ENCODE results near the gene VTI1A.
"Not testable (repeated sequence)": the region's sequence is repeated elsewhere in the genome, so short reads cannot be mapped to it uniquely, and the experiment has no call there.

VTI1A gene

DNA sequence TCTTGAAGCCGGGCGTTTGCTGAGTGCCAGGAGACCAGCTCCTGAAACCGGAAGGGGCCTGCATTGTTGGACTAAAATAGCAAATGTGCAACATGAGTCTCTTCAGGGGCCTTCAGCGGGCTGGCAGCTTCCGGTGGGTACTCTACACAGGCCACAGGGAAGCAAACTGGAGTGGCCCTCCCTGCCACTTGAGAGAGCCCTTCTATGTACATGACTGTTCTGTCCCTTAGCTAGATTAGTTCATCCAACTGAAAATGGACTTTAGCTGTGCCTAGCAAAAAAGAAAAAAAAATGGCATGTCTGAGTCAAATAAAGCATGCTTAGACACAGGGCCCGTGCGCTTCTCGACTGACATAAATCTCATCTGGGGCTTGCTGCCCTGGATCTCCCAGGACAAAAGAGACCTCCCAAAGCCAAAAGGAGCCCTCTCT, 387.8 kb downstream of the VTI1A start:
- no peak for DNase-seq (ENCODE audit: low read depth in 2 of 2)

- no peak for DNase-seq (ENCODE audit: low read depth in 2 of 2)
These were observed 388.3 kb downstream of the VTI1A start for GRCh38 chr10:112835217-112835715.

DNA sequence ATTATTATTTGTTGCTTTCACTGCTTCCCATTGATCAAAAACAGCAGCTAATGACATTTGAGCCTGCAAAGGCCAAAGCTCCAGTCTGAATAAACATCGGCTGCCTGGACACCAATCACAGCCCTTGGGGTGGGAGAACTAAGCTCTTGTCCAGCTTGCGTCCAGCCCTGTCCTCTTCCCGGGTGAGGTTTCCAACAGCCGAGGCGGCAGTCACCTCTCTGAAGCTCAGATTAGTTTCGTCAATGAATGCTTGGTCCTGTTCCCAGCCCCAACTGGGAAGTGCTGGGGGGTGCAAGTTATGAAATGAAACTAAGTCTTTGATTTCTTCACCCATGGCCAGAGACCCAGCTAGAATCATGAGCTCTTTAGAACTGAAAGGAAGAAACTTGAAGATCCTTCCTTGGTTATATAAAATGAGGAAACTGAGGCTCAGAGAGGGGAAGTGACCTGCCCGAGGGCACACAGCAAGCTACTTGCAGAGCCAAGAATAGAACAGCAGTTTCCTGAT, 389.0 kb downstream of the VTI1A start:
- DNase-seq (ENCODE audit: low read depth in 2 of 2), result no peak

- DNase-seq (ENCODE audit: low read depth in 2 of 2), result no peak
These were observed 391.9 kb downstream of the VTI1A start for GRCh38 chr10:112838784-112839481.

DNA sequence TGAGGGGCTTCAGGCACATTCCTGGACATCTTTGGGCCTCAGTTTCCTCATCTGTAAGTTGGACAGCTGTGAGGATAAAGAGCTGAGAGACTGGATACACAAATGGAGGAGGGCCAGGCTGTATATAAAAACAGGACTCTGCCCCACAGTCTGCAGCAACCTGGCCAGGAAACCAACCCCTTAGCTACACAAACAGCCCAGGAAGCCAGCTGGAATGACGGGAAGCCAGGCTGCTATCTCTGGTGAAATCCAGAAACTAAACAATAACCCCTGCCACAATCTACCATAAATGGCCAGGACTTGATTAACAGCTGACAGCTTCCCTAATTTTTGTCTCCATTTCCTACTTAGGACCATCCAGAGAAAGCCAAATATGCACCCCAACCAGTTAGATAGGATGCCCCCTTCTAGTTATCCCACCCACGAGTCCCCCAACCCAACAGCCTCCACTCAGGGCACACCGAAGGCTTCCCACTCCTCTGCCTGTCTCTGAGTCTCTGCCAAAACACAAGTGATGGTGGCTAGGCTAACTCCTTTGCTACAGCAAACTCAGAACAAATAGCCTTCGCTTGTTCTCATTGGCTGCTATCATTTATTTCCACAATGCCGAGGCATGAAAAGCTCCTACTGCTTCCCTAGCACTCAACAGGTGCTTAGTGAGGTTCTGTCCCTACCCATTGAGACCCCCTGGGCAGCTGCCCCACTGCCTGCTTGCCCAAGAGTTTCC, 393.1 kb downstream of the VTI1A start:
- no peak for DNase-seq (ENCODE audit: low read depth in 2 of 2)

DNA sequence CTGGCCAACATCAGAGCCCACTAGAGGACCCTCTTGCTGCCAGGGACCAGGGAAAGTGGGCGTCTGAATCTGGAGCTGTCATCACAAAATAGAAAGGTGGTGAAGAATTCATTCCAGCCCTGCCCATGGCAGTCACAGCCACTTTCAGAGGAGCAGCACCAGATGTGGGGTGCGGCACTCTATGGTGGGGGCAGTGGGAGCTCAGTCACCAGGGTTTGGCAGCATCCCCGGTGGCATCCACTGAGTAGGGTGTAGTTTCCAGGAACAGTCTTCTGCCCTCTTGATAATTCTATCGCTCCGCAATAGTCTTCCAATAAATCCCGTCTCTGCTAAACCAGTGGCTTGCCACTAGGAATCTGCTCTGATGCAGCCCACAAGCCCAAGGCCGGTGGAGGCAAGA, 394.5 kb downstream of the VTI1A start:
- no peak for DNase-seq (ENCODE audit: low read depth in 2 of 2)

- no peak for DNase-seq (ENCODE audit: low read depth in 2 of 2)
These were observed 395.9 kb downstream of the VTI1A start for GRCh38 chr10:112842832-112843360.

DNA sequence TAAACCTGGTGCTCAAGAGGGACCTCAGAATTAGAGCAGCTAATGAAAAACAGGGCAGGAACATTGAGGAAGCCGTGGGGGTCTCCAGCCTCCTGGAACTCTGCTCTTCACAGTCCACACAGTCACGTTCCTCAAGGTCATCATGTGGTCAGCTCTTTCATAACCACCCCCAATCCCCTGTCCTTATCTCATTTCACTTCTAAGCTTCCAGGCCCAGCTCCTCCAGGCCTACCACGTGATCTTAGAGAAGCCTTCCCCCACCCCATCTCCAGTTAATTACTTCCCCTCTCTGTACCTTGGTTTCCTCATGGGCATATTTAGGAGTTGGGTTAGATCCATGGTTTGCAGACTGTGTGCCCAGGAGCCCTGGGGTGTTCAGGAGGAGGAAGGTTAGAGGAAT, 396.6 kb downstream of the VTI1A start:
- DNase-seq (ENCODE audit: low read depth in 2 of 2), result no peak

DNA sequence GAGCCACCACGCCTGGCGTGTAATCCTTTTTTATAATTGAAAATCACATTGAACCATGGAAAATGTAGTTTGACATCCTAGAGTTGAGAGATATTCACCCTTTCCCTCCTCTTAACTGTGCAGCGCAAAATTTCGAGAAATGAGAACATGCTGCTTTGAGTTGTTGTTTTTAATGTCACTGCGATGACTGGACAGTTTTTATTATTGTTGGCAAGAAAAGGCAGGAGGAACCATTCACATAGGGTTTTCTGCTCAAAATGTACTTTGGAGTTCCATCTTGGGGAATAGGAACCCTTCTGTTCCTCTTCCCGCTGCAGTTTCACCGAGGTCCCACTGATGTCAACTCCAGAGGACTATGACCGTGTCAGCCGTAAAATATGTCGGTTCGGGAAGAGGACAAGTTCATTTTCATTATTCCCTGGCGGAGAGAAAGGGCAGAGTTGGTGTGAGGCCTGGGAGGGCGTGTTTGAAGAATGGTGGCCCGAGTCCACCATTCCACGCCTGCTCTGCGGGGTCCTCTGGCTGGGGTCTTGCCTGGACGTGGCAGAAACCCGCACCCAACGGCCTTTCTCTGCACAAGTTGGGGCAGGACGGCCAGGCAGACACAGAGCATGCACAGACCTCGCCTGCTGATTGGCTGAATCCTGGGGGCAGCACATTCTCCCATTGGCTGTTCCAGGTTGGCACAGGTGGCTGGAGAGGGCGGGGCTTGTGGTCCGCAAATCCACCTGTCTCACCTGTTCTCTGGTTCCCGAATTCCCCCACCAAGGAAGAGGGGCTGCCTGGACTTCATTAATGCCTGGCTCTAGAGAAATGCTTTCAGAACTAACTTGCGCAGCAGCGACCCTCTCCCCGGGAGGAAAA, 397.9 kb downstream of the VTI1A start:
- no peak for DNase-seq (ENCODE audit: low read depth in 2 of 2)

DNA sequence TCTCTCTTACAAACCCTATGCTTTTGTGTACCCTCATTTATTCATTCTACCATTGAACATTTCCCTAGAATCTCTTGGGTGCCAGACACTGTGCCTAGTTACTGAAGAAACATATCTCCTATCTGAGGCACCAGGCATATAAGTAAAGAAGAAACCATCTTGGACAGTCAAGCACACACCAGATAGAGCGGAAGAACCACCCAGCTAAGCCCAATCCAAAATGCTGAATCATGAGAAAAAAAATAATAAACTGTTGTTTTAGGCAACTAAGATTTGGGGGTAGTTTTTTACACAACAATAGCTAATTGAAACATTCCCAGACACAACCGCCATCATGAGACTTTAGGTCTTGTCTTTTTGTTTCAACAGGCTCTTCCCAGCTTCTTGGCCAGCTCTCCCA, 400.8 kb downstream of the VTI1A start:
- no peak for DNase-seq (ENCODE audit: low read depth in 2 of 2)

DNA sequence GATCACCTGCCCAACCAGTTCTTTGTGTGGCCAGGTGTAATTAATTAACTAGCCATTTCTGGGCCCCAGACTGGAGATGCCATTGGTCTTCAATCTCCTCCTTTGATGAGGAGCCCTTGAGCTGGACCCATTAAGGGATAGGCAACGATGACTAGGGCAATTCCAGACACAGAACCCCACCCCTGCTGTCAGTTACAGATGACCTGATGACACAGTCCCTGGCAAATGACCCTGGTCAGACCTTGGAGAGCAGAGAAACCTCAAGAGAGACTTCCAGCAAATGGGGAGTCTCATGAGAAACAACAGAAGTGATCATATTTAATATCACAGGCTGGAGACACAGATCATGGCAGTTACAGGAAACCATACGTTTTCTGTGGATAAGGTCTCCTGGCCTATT, 401.2 kb downstream of the VTI1A start:
- no peak for DNase-seq (ENCODE audit: low read depth in 2 of 2)

DNA sequence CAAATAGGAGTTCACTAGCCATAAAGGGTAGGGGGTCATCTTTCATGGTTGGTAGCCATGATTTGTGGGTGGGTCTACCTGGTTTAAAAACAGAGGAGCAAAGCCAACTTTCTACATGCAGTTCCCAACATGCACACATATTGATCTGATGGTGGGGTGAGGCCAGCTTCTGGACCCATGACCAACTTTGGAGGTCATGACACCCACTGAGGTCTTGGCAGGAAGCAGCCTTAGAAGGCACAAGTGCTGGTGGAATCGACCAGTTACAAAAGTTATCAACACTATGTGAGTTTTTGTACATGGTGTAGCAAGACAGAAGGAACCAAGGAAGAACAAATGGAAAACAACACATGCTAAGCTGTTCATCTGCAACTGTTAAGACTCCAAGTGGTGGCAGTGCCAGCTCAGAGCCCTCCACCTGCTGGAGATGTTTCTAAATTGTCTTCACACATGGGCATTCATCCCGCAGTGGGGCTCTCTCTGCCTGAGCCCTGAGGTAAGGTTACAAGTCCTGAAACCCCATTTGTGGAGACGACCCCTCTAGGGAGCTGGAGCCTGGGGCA, 401.9 kb downstream of the VTI1A start:
- no peak for DNase-seq (ENCODE audit: low read depth in 2 of 2)

DNA sequence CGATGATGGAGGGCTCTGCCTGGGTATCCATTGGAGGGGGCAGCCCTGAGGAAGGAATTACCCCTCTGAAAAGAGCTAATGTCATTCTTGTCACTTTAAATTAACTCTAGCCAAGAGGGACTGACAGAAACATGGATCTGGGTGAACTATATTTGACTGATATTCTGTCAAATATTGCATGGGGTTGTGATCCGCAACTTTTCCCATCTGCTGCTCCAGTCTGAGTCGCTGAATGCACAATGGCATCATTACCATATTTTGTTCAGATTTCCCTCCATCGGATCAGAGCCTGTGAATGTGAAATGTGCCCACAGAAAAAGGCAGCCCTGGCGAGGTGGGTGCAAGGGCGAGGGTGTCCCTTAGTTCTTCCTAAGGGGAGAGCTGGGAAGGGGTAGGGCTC, 402.5 kb downstream of the VTI1A start:
- DNase-seq (ENCODE audit: low read depth in 2 of 2), result no peak

DNA sequence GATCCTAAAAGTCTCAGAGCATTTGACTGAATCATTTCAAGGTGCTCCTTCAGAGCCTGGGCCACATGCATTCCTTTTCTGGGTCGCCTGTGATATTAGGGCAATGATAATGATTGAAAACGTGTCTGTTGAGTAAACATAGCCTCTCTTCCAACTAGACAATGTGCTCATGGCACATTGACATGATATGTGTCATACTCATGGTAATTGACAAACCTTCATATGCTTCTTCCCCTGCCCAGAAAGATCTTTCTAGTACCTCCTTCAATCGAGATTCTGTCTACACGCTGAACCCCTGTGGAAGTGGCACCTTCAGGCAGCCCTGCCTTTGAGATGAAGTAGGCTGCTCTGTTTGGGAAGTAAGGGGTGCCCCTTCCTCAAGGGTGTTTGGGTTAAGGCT, 404.2 kb downstream of the VTI1A start:
- no peak for DNase-seq (ENCODE audit: low read depth in 2 of 2)

GRCh38 chr10:112851588-112852211, 404.7 kb downstream of the VTI1A start:
- no peak for DNase-seq (ENCODE audit: low read depth in 2 of 2)

DNA sequence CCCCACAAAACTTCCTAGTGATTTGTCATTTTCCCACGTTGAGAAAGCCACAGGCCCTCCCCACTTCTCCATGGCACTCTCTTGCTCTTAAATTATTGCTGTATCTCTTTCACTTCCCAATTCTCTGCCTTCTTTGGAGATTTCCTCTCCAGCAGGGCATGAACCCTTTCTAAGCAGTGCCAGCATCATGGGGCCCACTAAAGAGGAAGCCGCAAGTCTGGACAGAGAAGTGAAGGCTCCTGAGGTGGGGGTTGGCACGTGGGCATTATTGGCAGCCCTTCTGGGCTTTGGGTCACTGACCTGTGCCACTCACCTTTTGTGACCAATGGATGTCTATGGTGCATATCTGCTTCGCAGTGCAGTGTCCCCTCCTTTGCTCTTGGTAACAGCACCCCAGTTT, 405.3 kb downstream of the VTI1A start:
- no peak for DNase-seq (ENCODE audit: low read depth in 2 of 2)

- DNase-seq (ENCODE audit: low read depth in 2 of 2), result no peak
These were observed 408.1 kb downstream of the VTI1A start for GRCh38 chr10:112855134-112855533.

GRCh38 chr10:112857493-112857892, 410.5 kb downstream of the VTI1A start:
- DNase-seq (ENCODE audit: low read depth in 2 of 2), result no peak

- no peak for DNase-seq (ENCODE audit: low read depth in 2 of 2)
These were observed 412.1 kb downstream of the VTI1A start for GRCh38 chr10:112858986-112859651.

- no peak for DNase-seq (ENCODE audit: low read depth in 2 of 2)
These were observed 412.8 kb downstream of the VTI1A start for GRCh38 chr10:112859793-112860192.

DNA sequence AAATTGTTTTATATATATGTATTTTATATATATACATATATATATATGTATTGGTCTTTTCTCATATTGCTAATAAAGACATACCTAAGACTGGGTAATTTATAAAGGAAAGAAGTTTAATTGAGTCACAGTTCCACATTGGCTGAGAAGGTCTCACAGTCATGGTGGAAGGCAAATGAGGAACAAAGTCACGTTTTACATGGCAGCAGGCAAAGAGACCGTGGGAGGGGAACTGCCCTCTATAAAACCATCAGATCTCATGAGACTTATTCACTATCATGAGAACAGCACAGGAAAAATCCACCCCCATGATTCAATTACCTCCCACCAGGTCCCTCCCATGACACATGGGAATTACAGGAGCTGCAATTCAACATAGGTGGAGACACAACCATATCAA, 416.4 kb downstream of the VTI1A start:
- DNase-seq (ENCODE audit: low read depth in 2 of 2), result not testable (repeated sequence)

Data from stimulated activated CD4-positive, alpha-beta T cell treated with anti-CD3 and anti-CD28 coated beads, Interleukin-1b, Interleukin-23, amount 100 ng/mL, for 4 hours (primary cell).